ENCODE data around the gene RBBP7.

The RBBP7 gene

GRCh38 chrX:16825264-16826035, 44.7 kb downstream of the RBBP7 start:
- DNase-seq: no peak

GRCh38 chrX:16822723-16823122, 47.4 kb downstream of the RBBP7 start:
- DNase-seq: no peak

GRCh38 chrX:16819634-16820033, 50.5 kb downstream of the RBBP7 start:
- no peak for DNase-seq

- no peak for DNase-seq
Measured at GRCh38 chrX:16814597-16814996, 55.6 kb downstream of the RBBP7 start.

GRCh38 chrX:16807976-16808542, 62.1 kb downstream of the RBBP7 start:
- DNase-seq: no peak

- DNase-seq: no peak
Measured at GRCh38 chrX:16807548-16807947, 62.6 kb downstream of the RBBP7 start.

- no peak for DNase-seq
Measured at GRCh38 chrX:16804923-16805464, 65.2 kb downstream of the RBBP7 start.

GRCh38 chrX:16797841-16798240, 72.3 kb downstream of the RBBP7 start:
- no peak for DNase-seq

GRCh38 chrX:16797358-16797757, 72.8 kb downstream of the RBBP7 start:
- DNase-seq: no peak

- DNase-seq: no peak
Measured at GRCh38 chrX:16796298-16796697, 73.9 kb downstream of the RBBP7 start.
